MCF 10A (cell line): Measurements from ENCODE around the gene EVI2B. TPM values are rescaled to one million over a fixed set of nuclear protein-coding genes. Genes with fewer than 3 reads are reported as not detected.
A peak's percentile ranks its signal among the peaks of the same experiment; 100 is the strongest.
"Not testable (repeated sequence)": the region's sequence is repeated elsewhere in the genome, so short reads cannot be mapped to it uniquely, and the experiment has no call there.

ENCODE experiments used
- BruUV-seq: library from RNA; stranded (reverse); fragments of 400-500 nt; replicated peaks from 2 replicates; lab custom pipeline; 2021; lab: Mats Ljungman, UMichigan
- CTCF ChIA-PET: fragments of 300-600 bp; sonication (Branson Sonifier 250); formaldehyde crosslinking; extraction: SDS; loops from one replicate; lab custom pipeline; 2021; ENCODE audit warnings: antibody characterized with exemption, inconsistent platforms; lab: Yijun Ruan, JAX
- POLR2A ChIA-PET: fragments of 300-600, 350-650 bp; sonication (Branson Sonifier 250); formaldehyde crosslinking; extraction: SDS; loops from one replicate; lab custom pipeline; 2020; ENCODE audit warnings: antibody characterized with exemption, inconsistent platforms; lab: Yijun Ruan, JAX
- DNase-seq: peaks from one replicate; pipeline ENCODE4 v3.0.0-alpha.2; 2018; ENCODE audit not compliant: unreplicated experiment
- H3K27ac Mint-ChIP-seq: one replicate; pipeline ENCODE4 v1.8.0; 2022; ENCODE audit warnings: mild to moderate bottlenecking, low read depth, mixed read lengths; ENCODE audit not compliant: unreplicated experiment
- H3K27me3 Mint-ChIP-seq: one replicate; pipeline ENCODE4 v1.8.0; 2022; ENCODE audit warnings: mixed read lengths; ENCODE audit not compliant: insufficient read depth, unreplicated experiment
- H3K36me3 Mint-ChIP-seq: one replicate; pipeline ENCODE4 v1.8.0; 2022; ENCODE audit warnings: mild to moderate bottlenecking, moderate library complexity, mixed read lengths; ENCODE audit not compliant: insufficient read depth, unreplicated experiment
- H3K4me1 Mint-ChIP-seq: one replicate; pipeline ENCODE4 v1.8.0; 2022; ENCODE audit warnings: mixed read lengths; ENCODE audit not compliant: insufficient read depth, unreplicated experiment
- H3K4me3 Mint-ChIP-seq: one replicate; pipeline ENCODE4 v1.8.0; 2022; ENCODE audit warnings: mild to moderate bottlenecking, moderate library complexity, mixed read lengths; ENCODE audit not compliant: unreplicated experiment
- H3K9me3 Mint-ChIP-seq: one replicate; pipeline ENCODE4 v1.8.0; 2022; ENCODE audit warnings: mixed read lengths; ENCODE audit not compliant: unreplicated experiment
- CTCF ChIP-seq: fragments of 200-600 bp; IDR thresholded peaks from one replicate; pipeline ENCODE4 v1.8.0; 2022; ENCODE audit warnings: antibody characterized with exemption, mild to moderate bottlenecking; ENCODE audit not compliant: unreplicated experiment
- intact Hi-C: fragments of 100-400 bp; cut with micrococcal nuclease; formaldehyde crosslinking; loops from 2 replicates; pipeline ENCODE4 v1.14.1; 2022
- total RNA-seq: library from RNA; stranded (reverse); gene quantifications from 2 replicates; pipeline ENCODE4 v1.2.3, GENCODE V29; 2022

EVI2B gene
- total RNA-seq, 1 experiment from 2014 or later, result 3.6 TPM

GRCh38 chr17:31272236-31272635 is 41.6 kb downstream of the EVI2B start:
- Mint-ChIP-seq H3K36me3 (peaks cover 31% of the 10 kb centered on the region), H3K27ac (peak overlapping the region; percentile 79), H3K9me3 (no peaks in the 10 kb centered on the region), H3K4me3 (no peak overlapping the region), H3K4me1 (peaks cover 47% of the 10 kb centered on the region), H3K27me3 (no peaks in the 10 kb centered on the region)
- intact Hi-C loops, result no loop called here
- no peak for TF ChIP-seq CTCF
- ChIA-PET CTCF (no interaction called here), POLR2A (interaction anchor here (0.8 to 1.5 kb wide), 3 partner anchors 46 to 264 kb away, joined by 3 to 6 read pairs (median 3); no protein-coding TSS in a partner anchor)
- DNase-seq, result no peak
- no TSS peak for BruUV-seq

DNA sequence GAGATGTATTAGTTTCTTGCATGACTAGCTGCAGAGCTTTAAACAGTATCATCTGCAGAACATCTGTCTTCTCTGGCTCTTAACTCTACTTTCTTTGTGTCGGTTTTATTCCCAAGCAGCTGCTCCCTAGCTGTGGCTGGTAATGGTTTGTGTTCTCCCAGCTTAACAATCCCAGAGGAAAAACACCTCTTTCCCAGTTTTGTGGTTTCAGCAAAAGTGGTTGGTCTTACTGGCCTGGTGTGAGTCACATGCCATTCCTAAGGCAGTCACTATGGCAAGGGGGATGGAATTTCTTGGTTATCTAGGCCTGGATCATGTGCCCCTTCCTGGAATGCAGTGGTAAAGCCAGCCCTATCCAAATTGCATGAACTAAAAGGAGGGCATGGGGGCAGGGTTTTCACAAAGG is 44.3 kb downstream of the EVI2B start:
- peak; percentile 89 for DNase-seq
- H3K9me3 Mint-ChIP-seq, result no peaks in the 10 kb centered on the region
- CTCF ChIA-PET, result interaction anchor here (0.7 to 1.8 kb wide), 2 partner anchors 17 to 103 kb away, joined by 4 to 8 read pairs; no protein-coding TSS in a partner anchor
- no peak for TF ChIP-seq CTCF
- H3K27ac Mint-ChIP-seq, result peak overlapping the region; percentile 52
- H3K36me3 Mint-ChIP-seq, result peaks cover 37% of the 10 kb centered on the region
- intact Hi-C loops, result loop anchor here (2.0 to 5.0 kb wide), 2 partner anchors 49 to 103 kb away; no protein-coding TSS in a partner anchor
- POLR2A ChIA-PET, result interaction anchor here (0.6 to 3.2 kb wide), 16 partner anchors 8 to 107 kb away, joined by 3 to 27 read pairs (median 4); partner anchors contain the start of genes EVI2A and EVI2B
- peak overlapping the region; percentile 38 for H3K4me3 Mint-ChIP-seq
- peaks cover 39% of the 10 kb centered on the region for H3K4me1 Mint-ChIP-seq
- no peaks in the 10 kb centered on the region for H3K27me3 Mint-ChIP-seq
- BruUV-seq, result no TSS peak

DNA sequence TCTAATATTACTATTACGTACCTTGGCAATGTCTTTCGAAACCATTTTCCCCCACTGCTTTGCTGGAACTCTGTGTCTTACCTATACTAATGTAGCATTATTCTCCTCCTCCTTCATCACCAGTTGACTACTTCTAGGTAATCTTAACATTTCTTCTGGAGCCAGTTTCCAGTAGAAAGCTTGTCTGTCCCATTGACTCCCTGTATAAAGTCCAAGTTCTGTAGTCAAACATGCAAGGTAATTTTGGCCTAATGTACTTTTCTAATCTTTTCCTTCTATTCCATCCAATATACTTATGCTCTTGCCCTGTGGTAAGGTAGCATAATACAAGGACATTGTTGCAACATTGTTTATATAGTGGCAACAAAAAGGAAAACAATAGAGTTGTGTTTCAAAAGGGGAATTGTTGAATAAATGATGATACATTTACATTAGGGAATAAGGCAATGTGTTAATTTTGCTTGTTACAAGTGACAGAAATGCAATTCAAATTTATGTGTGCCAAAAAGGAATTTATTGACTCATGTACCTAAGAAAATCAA is 44.7 kb downstream of the EVI2B start:
- no peaks in the 10 kb centered on the region for H3K27me3 Mint-ChIP-seq
- peak overlapping the region; percentile 52 for H3K27ac Mint-ChIP-seq
- POLR2A ChIA-PET, result interaction anchor here (0.6 to 3.2 kb wide), 18 partner anchors 8 to 107 kb away, joined by 3 to 27 read pairs (median 4); partner anchors contain the start of genes EVI2A and EVI2B
- peak; percentile 33 for DNase-seq
- intact Hi-C loops, result loop anchor here (2.0 to 5.0 kb wide), 2 partner anchors 50 to 103 kb away; no protein-coding TSS in a partner anchor
- TF ChIP-seq CTCF, result no peak
- peaks cover 37% of the 10 kb centered on the region for H3K36me3 Mint-ChIP-seq
- no TSS peak for BruUV-seq
- H3K4me1 Mint-ChIP-seq, result peaks cover 34% of the 10 kb centered on the region
- no peaks in the 10 kb centered on the region for H3K9me3 Mint-ChIP-seq
- H3K4me3 Mint-ChIP-seq, result peak overlapping the region; percentile 38
- CTCF ChIA-PET, result interaction anchor here (0.7 to 1.8 kb wide), 2 partner anchors 17 to 104 kb away, joined by 4 to 8 read pairs; no protein-coding TSS in a partner anchor

DNA sequence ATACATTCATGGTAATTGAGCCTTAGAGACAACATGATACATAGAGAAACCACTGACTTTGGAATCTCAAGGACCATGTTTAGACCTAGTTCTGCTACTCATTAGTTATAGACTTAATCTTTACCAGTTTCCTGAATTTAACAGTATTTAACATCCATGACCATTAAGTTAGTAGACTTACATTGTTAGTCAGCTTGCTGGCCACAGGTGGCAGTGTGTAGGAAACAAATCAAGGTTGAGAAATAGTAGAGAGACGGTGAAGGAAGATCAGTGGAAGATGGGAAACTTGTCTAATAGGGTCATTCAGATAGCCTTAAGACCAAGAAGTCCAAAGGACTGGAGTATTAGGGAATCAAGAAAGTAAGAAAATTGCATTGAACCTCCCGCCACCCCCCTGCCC is 47.8 kb downstream of the EVI2B start:
- POLR2A ChIA-PET, result interaction anchor here (2.3 kb wide), 1 partner anchor 11 kb away, joined by 10 read pairs; no protein-coding TSS in a partner anchor
- peak; percentile 11 for TF ChIP-seq CTCF
- peak overlapping the region; percentile 2 for H3K27ac Mint-ChIP-seq
- peaks cover 24% of the 10 kb centered on the region for H3K4me1 Mint-ChIP-seq
- H3K36me3 Mint-ChIP-seq, result peaks cover 40% of the 10 kb centered on the region
- intact Hi-C loops, result loop anchor here (5.0 kb wide), 1 partner anchor 106 kb away; no protein-coding TSS in a partner anchor
- BruUV-seq, result no TSS peak
- H3K9me3 Mint-ChIP-seq, result no peaks in the 10 kb centered on the region
- no peak overlapping the region for H3K4me3 Mint-ChIP-seq
- no peaks in the 10 kb centered on the region for H3K27me3 Mint-ChIP-seq
- CTCF ChIA-PET, result interaction anchor here (0.6 to 1.1 kb wide), 2 partner anchors 78 to 106 kb away, joined by 3 to 4 read pairs; no protein-coding TSS in a partner anchor
- DNase-seq, result peak; percentile 20

DNA sequence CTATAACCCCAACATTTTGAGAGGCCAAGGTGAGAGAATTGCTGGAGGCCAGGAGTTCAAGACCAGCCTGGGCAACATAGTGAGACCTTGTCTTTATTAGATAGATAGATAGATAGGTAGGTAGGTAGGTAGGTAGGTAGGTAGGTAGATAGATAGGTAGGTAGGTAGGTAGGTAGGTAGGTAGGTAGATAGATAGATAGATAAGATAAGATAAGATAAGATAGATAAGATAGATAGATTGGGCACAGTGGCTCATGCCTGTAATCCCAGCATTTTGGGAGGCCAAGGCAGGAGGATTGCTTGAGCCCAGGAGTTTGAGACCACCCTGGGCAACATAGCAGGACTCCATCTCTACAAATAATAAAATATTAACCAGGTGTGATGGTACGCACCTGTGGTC is 50.9 kb downstream of the EVI2B start:
- H3K9me3 Mint-ChIP-seq, BruUV-seq, H3K4me3 Mint-ChIP-seq, POLR2A ChIA-PET, CTCF ChIA-PET, DNase-seq, intact Hi-C loops, H3K27me3 Mint-ChIP-seq, H3K27ac Mint-ChIP-seq, H3K4me1 Mint-ChIP-seq: not testable (repeated sequence)
- H3K36me3 Mint-ChIP-seq, result peaks cover 54% of the 10 kb centered on the region
